Measurements from ENCODE around the gene CARD18.
"Not testable (repeated sequence)": the region's sequence is repeated elsewhere in the genome, so short reads cannot be mapped to it uniquely, and the experiment has no call there.

CARD18 gene

DNA sequence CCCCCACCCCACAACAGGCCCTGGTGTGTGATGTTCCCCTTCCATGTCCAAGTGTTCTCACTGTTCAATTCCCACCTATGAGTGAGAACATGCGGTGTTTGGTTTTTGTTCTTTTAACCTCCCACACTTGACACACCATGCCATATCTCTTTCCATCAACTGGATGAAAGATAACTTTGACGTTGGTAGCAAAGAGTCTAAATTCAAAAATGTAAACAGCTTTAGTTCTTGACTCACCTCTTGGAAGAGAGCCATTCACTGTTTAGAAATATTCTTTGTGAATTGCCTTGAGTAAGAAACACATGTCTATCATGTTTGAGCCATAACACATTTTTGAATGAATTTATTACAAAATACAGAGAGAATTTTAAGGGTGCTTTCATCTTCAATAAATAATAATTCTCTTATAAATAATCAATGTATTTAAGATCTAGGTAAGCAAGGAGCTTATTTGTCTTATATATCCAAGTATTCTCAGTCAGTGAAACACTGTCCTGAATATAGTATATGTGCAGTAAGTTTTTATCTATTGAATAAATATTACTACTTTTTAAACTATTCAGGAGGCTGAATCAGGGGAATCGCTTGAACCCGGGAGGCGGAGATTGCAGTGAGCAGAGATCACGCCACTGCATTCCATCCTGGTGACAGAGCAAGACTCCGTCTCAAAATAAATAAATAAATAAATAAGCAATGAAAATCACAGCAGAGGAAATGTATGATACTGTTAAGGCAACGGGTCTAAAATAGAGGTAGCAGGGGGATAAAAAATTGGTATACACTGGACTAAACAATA, 6.7 kb downstream of the CARD18 start:
- no peak for DNase-seq

DNA sequence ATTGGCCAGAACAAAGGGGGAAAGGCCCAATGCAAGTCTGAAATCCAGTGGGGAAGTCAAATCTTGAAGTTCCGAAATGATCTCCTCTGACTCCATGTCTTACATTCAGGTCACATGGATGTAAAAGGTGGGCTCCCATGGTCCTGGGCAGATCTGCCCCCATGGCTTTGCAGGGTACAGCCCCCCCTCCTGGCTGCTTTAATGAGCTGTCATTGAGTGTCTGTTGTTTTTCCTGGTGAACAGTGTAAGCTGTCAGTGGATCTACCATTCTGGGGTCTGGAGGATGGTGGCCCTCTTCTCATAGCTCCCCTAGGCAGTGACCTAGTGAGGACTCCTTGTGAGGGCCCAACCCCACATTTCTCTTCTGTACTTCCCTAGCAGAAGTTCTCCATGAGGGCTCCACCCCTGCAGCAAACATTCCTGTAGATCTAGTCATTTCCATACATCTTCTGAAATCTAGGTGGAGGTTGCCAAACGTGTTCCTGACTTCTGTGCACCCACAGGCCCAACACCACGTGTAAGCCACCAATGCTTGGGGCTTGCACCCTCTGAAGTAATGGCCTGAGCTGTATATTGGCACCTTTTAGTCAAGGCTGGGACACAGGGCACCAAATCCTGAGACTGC, 9.3 kb downstream of the CARD18 start:
- no peak for DNase-seq

DNA sequence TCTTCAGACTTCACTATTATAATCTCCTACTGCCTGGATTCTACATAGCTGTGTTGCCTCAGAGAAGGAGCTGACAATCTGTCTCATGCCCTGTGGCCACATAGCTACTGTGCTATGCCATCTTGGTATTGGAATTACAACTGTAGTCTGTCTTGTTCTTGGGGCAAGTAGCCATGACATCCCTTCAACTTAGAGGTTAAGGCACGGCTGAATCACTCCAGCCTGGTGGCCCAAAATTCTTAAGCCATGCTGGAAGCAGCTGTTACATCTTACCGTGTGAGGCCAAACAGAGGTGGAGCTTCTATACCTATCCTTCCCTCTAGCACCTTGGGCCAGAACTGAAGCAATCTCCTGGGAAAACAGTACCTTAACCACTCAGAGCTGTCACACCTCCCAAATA, 14.8 kb downstream of the CARD18 start:
- no peak for DNase-seq

DNA sequence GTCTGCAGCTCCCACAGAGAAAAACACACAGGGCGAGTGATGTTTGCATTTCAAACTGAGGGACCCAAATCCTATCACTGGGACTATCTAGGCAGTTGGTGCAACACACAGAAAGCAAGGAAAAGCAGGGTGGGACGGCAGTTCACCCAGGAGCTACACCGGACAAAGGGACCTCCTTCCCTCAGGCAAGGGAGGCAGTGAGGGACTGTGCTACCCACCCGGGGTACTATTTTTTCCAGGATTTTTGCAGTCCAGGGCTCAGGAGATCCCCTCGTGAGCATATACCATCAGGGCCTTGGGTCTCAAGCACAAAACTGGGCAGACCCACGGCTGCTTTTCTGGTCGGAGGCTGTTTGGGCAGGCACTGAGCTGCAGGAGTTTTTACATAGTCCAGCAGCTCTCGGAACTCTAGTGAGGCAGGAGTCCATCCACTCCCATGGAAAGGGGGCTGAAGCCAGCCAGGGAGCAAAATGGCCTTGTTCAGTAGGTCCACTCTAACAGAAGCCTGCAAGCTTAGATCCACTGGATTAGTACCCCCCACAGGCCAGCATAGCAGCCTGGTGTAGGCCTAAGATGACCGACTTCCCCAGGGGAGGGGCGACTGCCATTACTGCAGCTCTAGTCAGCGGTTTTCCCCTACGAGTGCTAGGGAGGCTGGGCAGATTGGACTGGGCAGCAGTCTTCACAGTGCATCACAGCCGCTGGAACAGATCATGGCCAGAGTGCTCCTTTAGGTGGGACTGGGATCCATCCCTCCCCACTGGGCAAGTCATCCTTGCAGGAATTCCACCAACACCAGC, 28.2 kb downstream of the CARD18 start:
- DNase-seq, result no peak

DNA sequence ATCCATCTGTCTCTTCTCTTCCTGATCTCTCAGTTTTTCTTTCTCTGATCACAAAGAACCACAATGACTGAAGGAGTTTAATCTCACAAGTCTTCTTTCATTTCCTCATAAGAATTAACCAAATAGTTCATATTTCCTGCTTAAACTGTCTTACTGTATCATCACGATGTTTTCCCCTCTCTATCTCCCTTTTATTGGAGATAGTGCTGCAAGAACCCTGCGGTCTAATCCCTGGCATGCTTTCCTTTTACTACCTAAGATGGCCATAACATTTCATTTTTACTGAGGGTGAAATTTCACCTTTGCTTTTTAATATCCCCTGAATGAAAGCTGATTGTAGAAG, 28.9 kb downstream of the CARD18 start:
- DNase-seq, result no peak

DNA sequence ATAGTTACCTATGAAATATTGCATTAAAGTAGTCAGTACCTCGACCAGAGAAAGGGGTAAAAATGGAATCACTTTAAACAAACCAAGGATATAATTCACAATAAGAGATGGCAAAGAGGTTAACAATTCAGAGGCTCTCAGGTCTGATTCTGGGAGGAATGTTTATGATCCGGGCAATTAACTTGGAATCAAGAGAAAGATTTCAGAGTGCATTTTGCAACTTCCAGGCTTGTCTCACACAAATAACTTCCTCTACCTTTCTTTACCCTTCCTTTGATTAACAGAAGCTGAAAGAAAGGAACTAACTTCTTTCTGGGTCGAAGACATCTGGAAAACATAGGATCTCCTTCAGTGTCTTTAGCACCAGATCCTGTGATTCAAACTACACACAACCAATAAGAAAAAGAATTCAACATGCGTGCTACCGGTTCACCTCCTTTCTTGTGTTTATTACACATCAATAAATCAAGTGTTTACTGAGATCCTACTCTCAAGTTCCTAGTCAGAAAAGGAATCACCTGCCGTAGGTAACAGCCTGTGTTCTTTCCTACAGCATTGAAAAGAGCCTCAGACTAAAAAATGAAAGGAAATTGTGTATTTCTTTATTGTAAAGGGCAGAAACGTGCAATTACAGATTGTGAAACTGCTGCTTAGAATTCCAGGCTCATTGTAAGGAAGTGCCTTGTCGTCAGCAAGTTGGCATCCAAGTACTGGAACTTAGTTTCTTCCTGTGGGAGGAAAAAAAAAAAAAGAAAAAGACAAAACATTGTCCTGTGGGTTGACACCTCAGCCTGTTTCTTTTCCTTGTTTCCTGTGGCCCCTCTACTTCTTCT, 29.5 kb downstream of the CARD18 start:
- DNase-seq, result no peak

DNA sequence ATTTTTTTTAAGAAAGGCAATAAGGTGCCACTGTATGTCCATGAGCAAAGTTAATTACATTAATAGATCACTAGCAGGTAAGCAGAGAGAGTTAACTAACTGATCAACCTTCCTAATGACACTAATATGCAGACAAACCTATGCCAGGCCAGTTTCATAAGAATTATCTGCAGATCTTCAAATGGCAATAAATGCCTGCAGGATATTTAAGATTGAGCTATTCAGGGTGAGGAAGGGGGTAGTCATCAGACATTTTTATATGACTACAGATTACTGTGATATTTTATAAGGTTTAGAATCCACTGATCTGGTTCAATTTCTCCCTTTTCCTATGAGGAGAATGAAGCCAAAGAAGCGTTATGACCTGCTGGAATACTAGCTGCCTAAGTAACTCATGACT, 30.2 kb downstream of the CARD18 start:
- DNase-seq, result no peak

DNA sequence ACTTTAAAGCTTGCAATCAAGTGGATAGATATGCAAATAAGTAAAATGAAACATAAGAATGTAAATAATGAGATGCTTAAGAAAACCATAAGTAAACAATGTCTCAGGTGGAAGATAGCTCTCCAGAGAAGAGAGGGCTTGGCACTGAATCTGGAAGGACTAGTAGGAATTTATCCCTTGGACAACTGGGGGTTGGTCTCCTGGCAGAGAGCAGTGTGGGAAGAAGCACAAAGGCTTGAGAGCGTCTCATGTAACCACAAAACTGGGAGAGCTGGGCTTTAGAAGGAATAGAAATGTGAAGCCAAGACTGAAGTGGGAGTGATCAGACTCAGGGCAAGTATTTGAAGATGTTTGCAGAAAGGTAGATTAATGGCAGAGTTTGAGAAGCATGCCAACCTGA, 31.3 kb downstream of the CARD18 start:
- DNase-seq, result no peak

DNA sequence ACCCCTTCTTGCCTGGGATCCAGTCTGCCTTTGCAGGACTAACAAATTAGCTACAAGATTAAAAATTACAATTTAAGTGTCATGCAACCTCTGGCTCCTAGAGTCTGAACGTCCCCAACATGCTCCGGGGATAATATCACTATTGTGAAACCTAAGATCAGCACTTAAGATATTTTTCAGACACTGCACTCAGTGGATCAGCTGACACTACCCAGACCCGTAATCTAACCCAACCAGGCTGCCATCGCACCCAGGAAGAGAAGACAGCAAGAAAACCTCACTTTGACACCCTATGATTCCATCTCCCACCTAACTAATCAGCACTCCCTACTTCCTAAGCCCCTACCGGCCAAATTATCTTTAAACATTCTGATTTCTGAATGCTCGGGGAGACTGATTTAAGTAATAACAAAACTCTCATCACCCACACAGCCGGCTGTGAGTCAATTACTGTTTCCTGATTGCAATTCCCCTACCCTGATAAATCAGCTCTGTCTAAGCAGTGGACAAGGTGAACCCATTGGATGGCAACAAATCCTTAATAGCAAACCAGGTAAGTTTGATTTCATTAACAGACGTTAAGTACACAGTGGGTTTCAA, 32.2 kb downstream of the CARD18 start:
- not testable (repeated sequence) for DNase-seq

DNA sequence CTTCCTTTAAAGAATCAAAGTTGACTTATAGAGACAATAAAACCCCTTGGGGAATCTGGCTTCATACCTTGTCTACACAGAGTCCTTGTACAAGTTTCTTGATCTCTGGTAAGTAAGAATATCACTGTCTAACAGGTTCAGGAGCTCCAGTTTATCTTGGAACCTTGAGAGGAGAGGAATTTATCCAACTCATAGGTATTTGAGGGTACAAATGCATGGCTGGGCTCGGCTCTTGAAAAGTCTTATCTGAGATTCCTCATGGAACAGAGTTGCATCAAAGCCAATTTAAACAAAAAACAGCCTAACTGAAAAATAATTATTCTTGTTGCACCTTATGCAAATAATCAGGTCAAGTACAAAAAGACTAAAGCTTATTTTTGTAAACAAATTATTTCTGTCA, 33.4 kb downstream of the CARD18 start:
- DNase-seq, result no peak

DNA sequence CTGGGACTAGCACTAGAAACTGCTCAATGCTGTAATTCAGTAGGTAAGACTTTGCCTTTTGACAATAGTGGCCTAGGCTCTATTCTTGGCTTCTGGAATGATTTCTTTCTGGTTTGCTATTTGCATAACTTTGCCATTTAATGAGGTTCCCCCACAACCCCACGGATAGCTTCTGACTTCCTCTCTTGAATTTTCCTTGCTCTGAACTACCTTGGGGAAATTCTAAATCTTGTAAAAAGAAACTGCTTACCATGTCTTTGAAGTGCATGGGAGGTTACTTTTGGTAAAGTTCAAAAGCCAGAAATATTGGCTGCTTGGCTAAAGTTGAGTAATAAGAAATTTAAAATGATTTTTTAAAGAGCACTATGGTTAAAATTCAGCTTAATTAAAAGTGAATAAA, 35.3 kb downstream of the CARD18 start:
- no peak for DNase-seq

DNA sequence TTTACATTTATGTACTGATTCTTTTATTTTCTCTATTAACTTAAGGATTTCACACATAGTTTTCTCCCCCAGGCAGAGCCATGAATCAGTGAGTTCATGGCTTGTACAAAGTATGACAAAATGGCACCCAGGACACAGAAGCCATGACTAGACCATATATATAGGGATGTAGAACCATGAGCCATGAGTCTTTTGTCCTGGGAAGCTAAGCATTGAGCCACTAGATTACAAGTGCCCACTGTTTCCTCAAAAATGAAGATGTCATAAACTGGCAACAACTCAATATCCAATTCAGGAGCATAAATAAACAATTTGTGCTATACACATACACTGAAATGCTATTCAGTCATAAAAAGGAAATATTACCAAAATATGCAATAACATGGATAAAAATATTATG, 36.2 kb downstream of the CARD18 start:
- no peak for DNase-seq

DNA sequence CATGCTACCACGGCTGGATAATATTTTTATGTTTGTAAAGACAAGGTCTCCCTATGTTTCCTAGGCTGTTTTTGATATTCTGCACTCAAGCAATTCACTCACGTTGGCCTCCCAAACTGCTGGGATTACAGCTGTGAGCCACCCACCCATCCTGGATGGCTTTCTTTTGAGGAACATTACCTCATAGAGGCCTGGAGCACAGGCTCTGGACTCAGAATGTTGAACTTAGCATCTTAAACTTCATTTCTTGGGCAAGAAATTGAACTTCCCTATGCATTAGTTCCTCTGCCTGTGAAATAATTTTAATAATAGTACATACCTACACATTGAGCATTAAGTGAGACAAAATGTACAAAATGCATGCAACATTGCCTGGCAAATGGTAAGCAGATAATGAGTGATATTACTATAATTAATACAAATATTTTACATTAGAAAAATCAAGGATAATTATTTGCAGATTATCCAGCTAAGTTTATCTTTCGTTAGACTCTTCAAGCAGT, 37.4 kb downstream of the CARD18 start:
- DNase-seq, result not testable (repeated sequence)

DNA sequence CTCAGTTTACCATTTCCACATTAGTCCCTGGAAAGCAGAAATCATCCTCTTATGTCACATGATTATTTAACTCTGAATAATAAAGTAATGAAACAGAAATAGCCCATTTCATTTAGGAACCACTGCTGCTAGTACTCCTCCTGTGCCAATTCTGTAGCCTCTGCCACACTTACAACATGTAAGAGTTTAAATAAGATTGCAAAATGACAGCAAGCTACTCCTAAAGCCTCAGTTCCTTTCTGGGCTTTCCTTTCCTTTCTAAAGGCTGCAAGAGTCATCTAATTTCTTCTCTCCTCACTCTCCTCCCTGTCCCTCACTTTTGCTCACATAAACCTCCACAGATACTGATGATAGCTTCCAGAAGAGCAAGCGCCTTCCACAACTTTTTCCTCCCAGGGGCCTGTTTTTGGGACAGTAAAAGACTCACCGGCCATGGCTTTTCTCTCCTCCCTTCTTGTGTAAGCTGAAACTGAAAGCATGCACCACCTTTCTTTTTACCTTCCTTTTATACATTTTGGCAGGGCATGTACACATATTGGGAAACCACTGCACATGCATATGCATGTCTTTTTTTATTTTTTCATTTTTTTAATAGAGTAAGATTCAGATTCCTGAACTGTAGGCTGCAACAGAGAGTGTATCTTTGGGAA, 38.5 kb downstream of the CARD18 start:
- no peak for DNase-seq

DNA sequence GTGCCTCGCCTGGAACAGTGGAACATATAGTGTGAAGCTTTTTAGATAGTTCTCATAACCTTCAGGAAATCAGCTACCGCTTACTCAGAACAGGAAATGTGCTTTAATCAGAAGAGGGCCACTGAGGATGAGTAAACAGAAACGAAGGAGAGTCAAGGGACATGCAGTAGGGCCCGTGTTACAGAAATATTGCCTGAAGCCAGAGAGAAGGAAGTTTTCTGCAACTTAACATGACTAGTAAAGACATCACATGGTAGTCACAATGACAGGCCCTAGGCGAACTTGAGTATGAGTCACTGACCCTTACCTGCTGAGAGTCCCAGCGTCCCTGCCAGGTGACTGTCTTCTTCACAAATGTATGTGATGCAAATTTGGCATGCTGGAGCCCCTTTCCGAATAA, 39.4 kb downstream of the CARD18 start:
- no peak for DNase-seq

DNA sequence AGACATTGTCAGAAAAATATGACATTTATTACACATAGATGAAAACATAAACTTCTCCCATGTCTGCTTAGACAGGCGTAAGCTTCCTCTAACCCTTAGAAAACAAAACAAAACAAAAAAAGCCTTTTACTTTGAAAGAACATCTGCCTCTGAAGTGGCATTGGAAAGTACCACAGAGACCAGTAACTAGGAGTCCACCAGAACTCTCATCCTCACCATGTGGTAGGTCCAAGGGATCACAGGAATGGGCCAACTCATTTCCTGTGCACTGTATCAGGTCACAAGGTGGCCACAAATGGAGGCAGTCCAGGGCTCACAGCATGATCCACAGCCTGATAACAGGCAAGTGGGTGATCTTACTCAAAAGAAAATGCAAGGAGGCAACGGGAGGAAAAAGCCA, 40.0 kb downstream of the CARD18 start:
- not testable (repeated sequence) for DNase-seq

DNA sequence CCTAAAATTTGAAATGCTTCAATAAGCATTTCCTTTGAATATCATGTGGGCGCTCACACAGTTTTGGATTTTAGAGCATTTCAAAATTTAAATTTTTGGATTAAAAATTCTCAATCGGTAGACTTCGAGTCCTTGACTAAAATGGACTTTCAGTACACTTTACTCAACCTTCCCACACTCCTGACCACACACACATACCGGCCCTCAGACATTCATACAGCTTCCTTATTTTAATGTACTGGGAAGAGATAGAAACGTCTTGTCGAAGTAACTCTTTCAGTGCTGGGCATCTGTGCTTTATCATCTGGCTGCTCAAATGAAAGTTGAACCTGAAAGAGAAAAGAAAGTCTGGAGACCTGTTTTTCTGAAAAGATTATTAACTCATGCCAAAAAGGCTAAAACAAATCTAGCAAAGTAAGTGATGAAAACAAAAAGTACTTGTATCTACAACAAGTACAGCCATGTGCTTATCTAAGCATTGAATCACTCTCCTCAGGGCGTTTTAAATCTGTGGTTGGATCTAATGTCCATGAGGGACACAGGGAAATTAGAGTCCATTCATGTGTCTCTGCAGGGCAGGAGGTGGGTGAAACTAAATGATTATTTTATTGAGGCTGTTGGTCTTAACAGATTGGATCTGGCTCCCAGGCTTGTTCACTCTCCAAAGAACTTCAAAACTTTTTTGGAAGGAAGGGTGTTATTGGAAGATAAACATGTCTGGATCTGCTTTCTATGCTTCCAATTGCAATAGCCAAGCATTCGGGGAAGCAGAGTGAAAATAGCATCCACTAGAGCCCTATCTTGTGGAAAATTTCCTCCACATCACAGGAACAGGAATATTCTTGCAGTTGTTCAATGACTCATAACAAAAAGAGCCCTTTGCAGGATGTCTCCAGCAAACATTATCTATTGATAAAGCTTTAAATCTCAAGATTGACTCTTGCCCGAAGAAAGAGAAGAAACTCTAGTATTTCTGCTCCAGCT, 47.0 kb downstream of the CARD18 start:
- no peak for DNase-seq

Data from right forelimb (tissue), 1 donor.